Omental fat pad (tissue), 4 donors: ENCODE results near the gene CACFD1. TPM values are rescaled to one million over a fixed set of nuclear protein-coding genes. Genes with fewer than 3 reads are reported as not detected.

Source experiments
- ATAC-seq: fragments of 150-250 bp; one replicate; pipeline ENCODE4 v1.9.1; 2016; ENCODE audit warnings: mild to moderate bottlenecking, moderate library complexity; ENCODE audit not compliant: low FRiP score
- DNase-seq: peaks from one replicate; pipeline ENCODE4 v3.0.0-alpha.2; 2019; ENCODE audit warnings: low spot score
- CTCF ChIP-seq, 3 donors: fragments of 450-650 bp; IDR thresholded peaks; one replicate each; pipeline ENCODE4 v1.5.1; 2016 to 2017; ENCODE audit warnings: antibody characterized with exemption in 3 of 3, mild to moderate bottlenecking in 3 of 3, moderate library complexity in 2 of 3
- total RNA-seq, 4 donors: library from RNA; depleted of rRNA; stranded (reverse); fragments of >200 nt; gene quantifications; one replicate each; pipeline ENCODE4 v1.1.0, GENCODE V29; 2016

The CACFD1 gene
- total RNA-seq, 4 donors from 2014 or later = 2.7 to 6.9 (median 4.8) TPM

DNA sequence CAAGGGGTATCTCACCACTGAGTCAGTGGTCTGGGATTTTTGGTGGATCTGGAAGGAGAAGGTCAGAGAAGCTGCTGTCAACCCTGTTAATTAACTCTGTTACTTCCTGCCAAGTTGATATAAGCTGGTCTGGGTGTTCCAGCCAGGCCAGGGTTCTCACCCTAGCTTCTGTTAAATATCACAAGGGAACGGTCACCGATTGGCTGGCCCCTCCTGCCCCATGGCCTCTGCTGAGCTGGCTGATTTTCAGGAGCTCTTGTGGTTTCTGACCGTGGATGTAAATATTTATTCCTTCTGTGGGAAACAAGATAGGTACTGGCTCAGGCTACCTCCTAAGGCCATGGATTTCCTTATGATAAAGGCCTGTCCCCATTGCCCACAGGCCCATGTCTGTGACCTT is 36.6 kb upstream of the CACFD1 start:
- DNase-seq (no peak), ATAC-seq (no peak)
- no peak for TF ChIP-seq CTCF (IDR thresholded peaks at IDR 0.05)

- DNase-seq = no peak
- ATAC-seq = no peak
- TF ChIP-seq CTCF (IDR thresholded peaks at IDR 0.05) = no peak
Measured at GRCh38 chr9:133424187-133424586, 35.6 kb upstream of the CACFD1 start.

GRCh38 chr9:133425049-133425632 is 34.6 kb upstream of the CACFD1 start:
- no peak for ATAC-seq
- TF ChIP-seq CTCF (IDR thresholded peaks at IDR 0.05) = no peak
- DNase-seq = no peak

DNA sequence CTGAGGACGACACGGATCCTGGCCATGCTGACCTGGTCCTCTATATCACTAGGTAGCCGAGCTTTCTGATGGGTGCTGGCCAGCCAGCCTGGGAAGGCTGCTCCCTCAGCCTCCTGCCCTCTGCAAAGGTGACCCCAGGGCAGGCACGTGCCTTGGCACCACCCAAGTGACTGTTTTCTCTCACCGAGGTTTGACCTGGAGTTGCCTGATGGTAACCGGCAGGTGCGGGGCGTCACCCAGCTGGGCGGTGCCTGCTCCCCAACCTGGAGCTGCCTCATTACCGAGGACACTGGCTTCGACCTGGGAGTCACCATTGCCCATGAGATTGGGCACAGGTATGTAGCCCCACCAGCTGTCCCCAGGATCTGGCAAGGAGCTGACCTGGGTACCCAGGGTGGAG is 33.8 kb upstream of the CACFD1 start:
- no peak for ATAC-seq
- no peak for DNase-seq
- no peak for TF ChIP-seq CTCF (IDR thresholded peaks at IDR 0.05)

DNA sequence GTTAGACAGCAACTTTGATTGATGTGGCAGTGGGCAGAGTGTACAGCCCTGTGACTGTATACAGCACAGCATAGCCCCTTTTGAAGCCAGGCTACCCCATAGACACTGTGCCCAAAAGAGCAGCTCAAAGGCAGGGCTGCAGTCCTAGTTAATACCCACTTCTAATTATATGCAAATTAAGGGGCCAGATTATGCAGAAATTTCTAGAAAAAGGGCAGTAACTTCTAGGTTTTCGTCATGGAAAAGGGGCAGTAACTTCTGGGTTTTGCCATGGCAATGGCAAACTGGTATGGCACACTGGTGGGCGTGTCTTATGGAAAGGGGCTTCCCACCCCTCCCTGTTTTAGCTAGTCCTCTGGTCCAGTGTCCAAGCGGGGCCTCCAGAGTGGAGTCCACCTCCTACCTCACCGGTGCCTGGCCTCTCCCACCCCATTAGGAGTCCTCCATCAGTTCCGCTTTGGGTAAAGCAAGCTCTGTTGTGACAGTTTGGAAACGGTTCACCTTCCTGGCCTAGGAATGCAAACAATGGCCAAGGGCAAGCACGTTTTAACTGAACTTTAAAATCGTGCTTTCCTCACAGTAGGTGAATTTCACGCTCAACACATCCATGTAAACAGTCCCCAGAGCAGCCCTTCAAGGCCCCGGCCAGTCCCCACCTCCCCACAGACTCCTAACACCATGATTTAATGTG is 32.0 kb upstream of the CACFD1 start:
- TF ChIP-seq CTCF (IDR thresholded peaks at IDR 0.05) = no peak
- ATAC-seq = no peak
- no peak for DNase-seq

GRCh38 chr9:133428617-133429101 is 31.1 kb upstream of the CACFD1 start:
- DNase-seq (no peak), ATAC-seq (no peak)
- TF ChIP-seq CTCF (IDR thresholded peaks at IDR 0.05) = no peak

DNA sequence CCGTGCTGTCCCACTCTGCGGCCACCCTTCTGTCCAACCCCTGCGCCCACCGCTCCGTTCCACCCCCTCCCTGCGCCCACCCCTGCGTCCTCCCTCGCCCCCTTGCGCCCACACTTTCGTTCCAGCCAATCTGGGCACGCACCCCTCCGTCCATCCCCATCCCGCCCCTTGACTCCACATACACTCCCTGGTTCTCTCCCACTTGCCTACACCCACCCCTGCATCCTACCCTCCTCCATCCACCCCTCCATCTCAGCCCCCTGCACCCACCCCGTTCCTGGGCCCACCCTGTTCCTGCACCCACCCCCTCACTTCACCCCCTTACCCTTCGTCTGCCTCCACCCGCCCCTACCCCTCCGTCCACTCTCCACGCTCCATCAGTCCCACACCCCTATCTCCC is 30.6 kb upstream of the CACFD1 start:
- DNase-seq (no peak), ATAC-seq (no peak)
- TF ChIP-seq CTCF (IDR thresholded peaks at IDR 0.05) = no peak
